SK-N-SH treated with all-trans-retinoic acid at 6 μM for 48 hours (cell line): ENCODE measurements around the gene FEV.

Source experiments
- ATAC-seq: fragments of 200-7000 bp; cut with Tn5 transposase; 3 replicates; pipeline ENCODE4 v1.9.1; 2020; ENCODE audit warnings: mild to moderate bottlenecking, moderate library complexity
- CSDC2 ChIP-seq: fragments of 250-450 bp; sonication (Bioruptor Pico); IDR thresholded peaks from 2 replicates; pipeline ENCODE4 v1.5.0; 2020; ENCODE audit warnings: mild to moderate bottlenecking, moderate library complexity
- CSRNP3 ChIP-seq: fragments of 250-450 bp; sonication (Bioruptor Pico); IDR thresholded peaks from 2 replicates; pipeline ENCODE4 v1.5.1; 2021; ENCODE audit warnings: mild to moderate bottlenecking, moderate library complexity
- ESRRG ChIP-seq: fragments of 250-450 bp; sonication (Bioruptor Pico); IDR thresholded peaks from 2 replicates; pipeline ENCODE4 v1.6.1; 2021; ENCODE audit warnings: mild to moderate bottlenecking
- GLIS3 ChIP-seq: fragments of 250-450 bp; sonication (Bioruptor Pico); IDR thresholded peaks from 2 replicates; pipeline ENCODE4 v1.5.0; 2020; ENCODE audit warnings: mild to moderate bottlenecking, moderate library complexity
- ISL1 ChIP-seq: fragments of 250-450 bp; sonication (Bioruptor Pico); IDR thresholded peaks from 2 replicates; pipeline ENCODE4 v2.1.2; 2022; ENCODE audit warnings: mild to moderate bottlenecking, moderate library complexity
- PPARA ChIP-seq: fragments of 250-450 bp; sonication (Bioruptor Pico); IDR thresholded peaks from 2 replicates; pipeline ENCODE4 v1.5.0; 2020; ENCODE audit warnings: mild to moderate bottlenecking, borderline replicate concordance
- RARB ChIP-seq: fragments of 250-450 bp; sonication (Bioruptor Pico); IDR thresholded peaks from 2 replicates; pipeline ENCODE4 v1.8.0; 2021; ENCODE audit warnings: mild to moderate bottlenecking, moderate library complexity
- TOX ChIP-seq: fragments of 250-450 bp; sonication (Bioruptor Pico); IDR thresholded peaks from 2 replicates; pipeline ENCODE4 v1.8.0; 2021; ENCODE audit warnings: mild to moderate bottlenecking, moderate library complexity, borderline replicate concordance
- TSHZ2 ChIP-seq: fragments of 250-450 bp; sonication (Bioruptor Pico); IDR thresholded peaks from 2 replicates; pipeline ENCODE4 v1.5.0; 2020; ENCODE audit warnings: mild to moderate bottlenecking, moderate library complexity
- ZC3H10 ChIP-seq: fragments of 250-450 bp; sonication (Bioruptor Pico); IDR thresholded peaks from 2 replicates; pipeline ENCODE4 v1.5.1; 2021; ENCODE audit warnings: mild to moderate bottlenecking, moderate library complexity
- ZFP3 ChIP-seq: fragments of 250-450 bp; sonication (Bioruptor Pico); IDR thresholded peaks from 2 replicates; pipeline ENCODE4 v1.5.0; 2020; ENCODE audit warnings: mild to moderate bottlenecking, moderate library complexity
- ZFP30 ChIP-seq: fragments of 450-650 bp; formaldehyde crosslinking; IDR thresholded peaks from 2 replicates; pipeline ENCODE4 v1.5.0; 2022; ENCODE audit warnings: mild to moderate bottlenecking, moderate library complexity
- ZNF565 ChIP-seq: fragments of 450-650 bp; formaldehyde crosslinking; conservative IDR thresholded peaks from 2 replicates; pipeline ENCODE4 v1.5.0; 2020; ENCODE audit warnings: low read depth, mild to moderate bottlenecking, moderate library complexity
- ZNF70 ChIP-seq: fragments of 450-650 bp; formaldehyde crosslinking; IDR thresholded peaks from 2 replicates; pipeline ENCODE4 v1.5.0; 2020; ENCODE audit warnings: mild to moderate bottlenecking, moderate library complexity
- ZNF8 ChIP-seq: fragments of 450-650 bp; formaldehyde crosslinking; IDR thresholded peaks from 2 replicates; pipeline ENCODE4 v1.5.0; 2020; ENCODE audit warnings: mild to moderate bottlenecking, moderate library complexity
- TF ChIP-seq, protein P1 (sequence below): fragments of 250-450 bp; sonication (Bioruptor Pico); IDR thresholded peaks from 2 replicates; pipeline ENCODE4 v1.8.0; 2020; ENCODE audit warnings: mild to moderate bottlenecking, moderate library complexity, borderline replicate concordance
- TF ChIP-seq, protein P2 (sequence below): fragments of 250-450 bp; sonication (Bioruptor Pico); IDR thresholded peaks from 2 replicates; pipeline ENCODE4 v1.5.1; 2020; ENCODE audit warnings: low read depth, mild to moderate bottlenecking, moderate library complexity

Gene FEV

DNA sequence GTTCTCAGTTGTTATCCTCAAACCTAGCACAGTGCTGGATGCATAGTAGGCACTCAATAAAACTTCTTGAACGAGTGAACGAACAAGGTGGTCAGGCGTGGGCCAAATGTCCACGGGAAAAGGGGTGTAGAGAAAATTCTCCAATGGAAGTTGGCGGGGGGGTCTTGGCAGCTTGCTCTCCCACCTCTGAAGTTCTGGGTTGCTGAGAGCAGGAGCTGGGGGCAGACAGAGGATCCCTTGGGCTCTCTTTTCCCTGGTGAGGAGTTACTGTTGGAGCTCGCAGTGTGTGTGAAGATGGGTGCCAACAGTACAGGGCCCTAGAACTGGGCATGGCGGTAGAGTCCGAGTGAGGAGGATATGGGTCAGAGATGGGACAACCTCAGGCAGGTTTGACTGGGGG, 10.6 kb upstream of the FEV start (continued):
- no peak for TF ChIP-seq CSRNP3 (CRISPR knock-in tag)
- TF ChIP-seq RARB (CRISPR knock-in tag): no peak
- no peak for TF ChIP-seq ZFP30
- TF ChIP-seq ZNF8: no peak
- no peak for TF ChIP-seq ZFP3 (CRISPR knock-in tag)
- TF ChIP-seq, all 23 proteins: peak for 0

DNA sequence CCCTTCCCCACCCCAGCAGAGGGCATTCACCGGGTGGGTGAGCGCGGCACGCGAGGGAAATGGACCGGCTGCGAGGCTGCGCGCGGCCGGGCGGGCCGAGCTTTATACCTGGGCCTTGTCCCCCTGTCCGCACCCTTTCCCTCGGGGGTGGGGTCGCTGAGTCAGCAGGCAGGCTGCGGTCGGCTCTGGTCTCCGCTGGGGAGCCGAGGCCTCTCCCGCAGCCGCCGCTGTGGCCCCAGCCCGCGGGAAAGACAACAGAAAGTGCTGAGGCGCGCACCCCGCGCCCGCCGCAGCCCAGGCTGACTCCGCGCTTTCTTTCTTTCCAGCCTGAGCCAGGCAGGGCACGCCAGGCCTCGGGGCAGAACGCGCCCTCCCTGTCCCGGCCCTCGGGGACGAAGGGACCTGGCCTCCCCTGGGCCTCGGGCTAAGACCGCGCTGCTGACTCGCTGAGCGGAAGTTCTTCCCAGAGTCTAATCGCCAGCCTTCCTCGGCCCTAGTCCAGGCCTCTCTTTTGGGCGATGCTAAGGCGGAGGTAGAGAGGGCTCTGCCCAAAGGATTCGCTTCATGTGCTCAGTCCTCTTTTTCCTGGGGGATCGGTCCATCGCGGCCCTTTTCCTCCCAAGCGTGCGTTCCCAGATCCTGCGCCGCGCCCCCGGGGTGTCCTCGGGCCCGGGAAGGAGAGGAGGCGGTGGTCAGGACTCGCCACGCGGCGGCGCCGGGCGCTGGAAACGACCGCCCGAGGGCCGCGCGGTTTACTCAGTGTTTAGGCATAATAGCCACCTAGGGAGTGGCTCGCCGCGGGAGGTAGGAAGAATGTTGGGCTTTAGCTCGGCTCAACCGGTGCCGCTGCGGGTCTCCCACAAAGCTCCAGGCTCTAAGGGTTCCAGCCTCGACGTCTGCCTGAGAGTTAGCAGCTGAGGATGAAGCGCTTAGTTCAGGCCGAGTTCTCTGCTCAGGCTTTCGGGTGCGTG, 8.6 kb upstream of the FEV start, which contains the start of gene CRYBA2:
Gene CRYBA2, minus strand, starts transcription at position 78 of the 971 bp plus-strand sequence. CDS start 246 bp downstream, outside the sequence.
- TF ChIP-seq, protein P1, sequence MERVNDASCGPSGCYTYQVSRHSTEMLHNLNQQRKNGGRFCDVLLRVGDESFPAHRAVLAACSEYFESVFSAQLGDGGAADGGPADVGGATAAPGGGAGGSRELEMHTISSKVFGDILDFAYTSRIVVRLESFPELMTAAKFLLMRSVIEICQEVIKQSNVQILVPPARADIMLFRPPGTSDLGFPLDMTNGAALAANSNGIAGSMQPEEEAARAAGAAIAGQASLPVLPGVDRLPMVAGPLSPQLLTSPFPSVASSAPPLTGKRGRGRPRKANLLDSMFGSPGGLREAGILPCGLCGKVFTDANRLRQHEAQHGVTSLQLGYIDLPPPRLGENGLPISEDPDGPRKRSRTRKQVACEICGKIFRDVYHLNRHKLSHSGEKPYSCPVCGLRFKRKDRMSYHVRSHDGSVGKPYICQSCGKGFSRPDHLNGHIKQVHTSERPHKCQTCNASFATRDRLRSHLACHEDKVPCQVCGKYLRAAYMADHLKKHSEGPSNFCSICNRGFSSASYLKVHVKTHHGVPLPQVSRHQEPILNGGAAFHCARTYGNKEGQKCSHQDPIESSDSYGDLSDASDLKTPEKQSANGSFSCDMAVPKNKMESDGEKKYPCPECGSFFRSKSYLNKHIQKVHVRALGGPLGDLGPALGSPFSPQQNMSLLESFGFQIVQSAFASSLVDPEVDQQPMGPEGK: no peak
- no peak for TF ChIP-seq ISL1 (CRISPR knock-in tag)
- ATAC-seq: no peak

DNA sequence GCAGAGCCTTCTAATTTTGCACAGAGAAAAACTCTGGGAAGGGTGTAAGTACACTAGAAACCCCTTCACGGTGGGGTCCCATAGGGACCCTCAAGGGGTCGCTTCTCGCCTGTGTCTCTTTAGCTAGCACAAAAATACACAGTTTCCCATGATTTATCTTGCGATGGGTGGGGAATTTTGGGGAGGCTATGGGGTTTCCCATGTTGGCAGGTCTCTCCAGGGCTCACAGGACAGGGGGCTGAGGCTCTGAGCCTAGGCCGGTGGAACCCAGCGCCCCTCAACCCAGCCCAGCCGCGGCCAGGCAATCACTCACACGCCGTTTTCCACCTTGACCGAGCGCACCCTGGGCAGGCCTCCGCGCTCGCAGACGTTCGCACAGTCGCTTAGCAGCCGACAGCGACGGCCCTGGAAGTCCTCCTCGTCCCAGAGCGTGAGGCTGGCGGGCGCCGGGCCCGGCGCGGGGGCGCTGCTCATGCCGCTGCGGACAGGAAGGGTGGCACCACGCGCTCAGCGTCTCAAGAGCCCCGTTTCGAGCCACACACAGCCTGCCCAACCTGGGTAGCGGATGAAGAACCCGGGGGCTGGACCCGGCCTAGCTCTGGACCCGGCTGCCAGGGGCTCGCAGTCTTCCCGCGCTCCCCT, 7.8 kb upstream of the FEV start:
- ATAC-seq: no peak
- TF ChIP-seq ZNF70 (CRISPR knock-in tag) (no peak), ZNF565 (no peak), ESRRG (CRISPR knock-in tag) (no peak), TSHZ2 (CRISPR knock-in tag) (no peak), PPARA (CRISPR knock-in tag) (no peak), GLIS3 (CRISPR knock-in tag) (no peak), TOX (no peak), ZNF8 (no peak), ISL1 (CRISPR knock-in tag) (no peak), ZC3H10 (CRISPR knock-in tag) (no peak)
- TF ChIP-seq, protein P2, sequence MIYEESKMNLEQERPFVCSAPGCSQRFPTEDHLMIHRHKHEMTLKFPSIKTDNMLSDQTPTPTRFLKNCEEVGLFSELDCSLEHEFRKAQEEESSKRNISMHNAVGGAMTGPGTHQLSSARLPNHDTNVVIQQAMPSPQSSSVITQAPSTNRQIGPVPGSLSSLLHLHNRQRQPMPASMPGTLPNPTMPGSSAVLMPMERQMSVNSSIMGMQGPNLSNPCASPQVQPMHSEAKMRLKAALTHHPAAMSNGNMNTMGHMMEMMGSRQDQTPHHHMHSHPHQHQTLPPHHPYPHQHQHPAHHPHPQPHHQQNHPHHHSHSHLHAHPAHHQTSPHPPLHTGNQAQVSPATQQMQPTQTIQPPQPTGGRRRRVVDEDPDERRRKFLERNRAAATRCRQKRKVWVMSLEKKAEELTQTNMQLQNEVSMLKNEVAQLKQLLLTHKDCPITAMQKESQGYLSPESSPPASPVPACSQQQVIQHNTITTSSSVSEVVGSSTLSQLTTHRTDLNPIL (CRISPR knock-in tag): no peak

GRCh38 chr2:218992196-218992595, 7.2 kb upstream of the FEV start:
- TF ChIP-seq, protein P2 (CRISPR knock-in tag): no peak
- TF ChIP-seq ZC3H10 (CRISPR knock-in tag): no peak
- TF ChIP-seq ZFP30: no peak
- TF ChIP-seq CSDC2: no peak
- no peak for TF ChIP-seq PPARA (CRISPR knock-in tag)
- no peak for TF ChIP-seq RARB (CRISPR knock-in tag)
- TF ChIP-seq GLIS3 (CRISPR knock-in tag): no peak

More at GRCh38 chr2:218992196-218992595, 7.2 kb upstream of the FEV start:
- no peak for ATAC-seq
